T follicular helper cell (primary cell): ENCODE data around the gene TBC1D1.
A peak's percentile ranks its signal among the peaks of the same experiment; 100 is the strongest.

Experiments
- DNase-seq: peaks from one replicate; pipeline ENCODE4 v3.0.0-alpha.2; 2020; ENCODE audit warnings: low read depth

TBC1D1 gene

DNA sequence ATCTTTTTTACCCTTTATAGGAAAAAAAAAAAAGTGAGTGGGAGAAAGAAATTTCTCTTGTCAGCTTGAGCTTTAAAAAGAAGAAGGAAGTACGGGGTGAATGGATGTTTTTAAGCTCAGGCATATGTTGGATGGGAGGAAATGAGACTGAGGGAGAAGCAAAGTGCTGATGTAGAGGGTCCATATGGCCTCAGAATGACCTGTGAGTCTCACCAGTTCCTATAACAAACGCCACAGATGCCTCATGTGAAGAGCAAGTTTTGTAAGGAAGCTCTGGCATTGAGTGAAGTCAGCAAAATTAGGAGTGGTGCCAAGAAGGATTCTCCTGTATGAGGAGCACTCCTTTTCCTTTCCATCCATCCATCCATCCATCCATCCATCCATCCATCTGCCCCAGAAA, 283.9 kb downstream of the TBC1D1 start:
- DNase-seq = no peak

DNA sequence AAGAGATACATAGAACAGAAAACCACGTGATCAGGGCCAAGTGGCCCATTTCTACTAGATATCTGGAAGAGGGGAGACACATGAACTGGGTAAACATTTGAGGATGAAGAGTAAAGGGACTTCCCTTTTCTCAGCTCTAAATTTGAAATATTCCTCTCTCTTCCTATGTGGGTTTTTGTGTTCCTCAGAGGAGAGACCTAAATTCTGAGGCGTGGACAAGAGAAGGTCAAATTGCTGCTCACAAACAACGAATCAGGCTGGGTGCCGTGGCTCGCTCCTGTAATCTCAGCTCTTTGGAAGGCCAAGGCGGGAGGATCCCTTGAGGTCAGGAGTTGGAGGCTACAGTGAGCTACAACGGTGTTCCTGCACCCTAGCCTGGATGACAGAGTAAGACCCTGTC, 285.3 kb downstream of the TBC1D1 start:
- DNase-seq = no peak

DNA sequence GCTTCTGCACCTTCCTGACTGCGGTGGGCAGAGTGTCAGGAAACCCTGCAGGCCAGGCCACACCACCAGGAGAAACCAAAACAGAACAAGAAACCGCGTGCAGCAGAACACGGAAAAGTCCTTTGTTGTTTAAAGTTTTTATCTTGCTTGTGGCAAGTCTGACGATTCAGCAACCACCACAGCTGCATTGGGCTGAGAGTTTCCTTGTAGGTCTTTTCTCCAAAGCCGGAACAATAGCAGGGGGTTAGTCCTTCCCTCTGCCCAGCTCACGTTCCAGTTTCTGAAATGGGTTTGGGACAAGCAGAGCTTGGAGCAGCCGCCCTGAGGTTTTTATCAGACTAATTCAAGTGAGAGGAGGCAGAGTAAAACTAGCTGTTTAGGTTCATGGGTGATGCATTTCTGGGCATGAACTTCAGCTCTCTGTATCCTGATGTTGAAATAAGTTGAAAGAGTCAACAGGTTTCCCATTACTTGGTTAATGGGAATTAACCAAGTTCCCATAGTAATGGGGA, 286.2 kb downstream of the TBC1D1 start:
- no peak for DNase-seq

DNA sequence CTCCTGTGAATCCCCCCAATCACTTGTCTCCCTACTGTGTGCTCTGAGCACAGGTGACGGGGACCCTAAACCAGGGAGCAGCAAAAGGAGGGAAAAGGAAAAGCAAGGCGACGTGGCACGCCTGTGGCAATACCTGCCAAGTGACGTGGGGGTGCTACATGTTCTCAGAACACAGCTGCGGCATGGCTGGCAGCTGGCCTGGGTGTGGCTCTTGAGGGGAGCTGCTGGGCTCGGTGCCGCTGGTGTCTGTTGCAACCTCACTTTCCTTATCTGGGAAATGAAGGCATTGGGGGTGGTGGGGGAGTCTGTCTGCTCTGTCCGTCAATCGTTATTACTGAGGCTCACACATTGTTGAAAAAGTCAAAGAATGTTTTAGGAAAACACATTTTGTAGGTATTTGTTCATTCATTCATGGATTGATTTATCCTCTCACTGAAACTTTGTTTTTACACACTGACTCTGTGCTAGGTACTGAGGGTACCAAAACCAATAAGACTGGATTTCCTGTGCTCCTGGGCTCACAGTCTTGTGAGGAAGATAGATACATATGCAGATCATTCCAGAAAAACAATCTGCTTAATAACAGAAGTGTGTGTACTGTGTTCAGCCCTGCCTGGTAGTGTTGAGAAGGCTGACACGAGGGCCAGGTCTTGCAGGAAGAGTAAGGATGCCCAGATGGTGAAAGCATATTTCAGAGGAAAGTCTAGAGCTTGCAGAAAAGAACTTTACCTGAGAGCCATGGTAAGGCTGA, 286.9 kb downstream of the TBC1D1 start:
- no peak for DNase-seq

DNA sequence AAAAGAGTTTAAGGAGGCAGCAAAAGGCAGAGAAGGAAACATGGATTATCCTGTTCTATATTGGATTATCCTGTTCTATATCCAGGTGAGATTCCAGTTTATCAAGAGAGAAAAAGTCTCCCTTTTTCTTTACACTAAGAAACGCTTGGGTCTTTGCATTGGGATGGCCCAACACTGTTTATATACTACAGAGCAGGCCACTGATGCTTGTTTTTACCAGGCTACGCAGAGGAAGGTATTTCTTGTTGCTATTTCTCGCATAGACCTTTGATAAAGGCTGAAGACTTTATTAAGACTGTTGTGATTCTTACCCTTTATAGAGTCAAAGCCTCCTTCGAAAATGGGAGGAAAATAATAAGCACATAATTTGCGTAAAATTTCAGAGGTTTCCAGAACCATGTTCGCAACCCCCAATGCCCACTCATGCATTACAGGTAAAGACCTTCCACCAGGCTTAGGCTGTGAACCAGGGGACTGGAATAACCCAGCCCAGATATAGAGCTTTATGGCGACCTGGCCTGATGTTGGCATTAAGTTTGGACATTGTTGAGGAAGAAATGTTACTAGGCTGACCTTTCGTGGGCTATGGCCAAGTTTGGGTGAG, 287.6 kb downstream of the TBC1D1 start:
- DNase-seq = no peak

DNA sequence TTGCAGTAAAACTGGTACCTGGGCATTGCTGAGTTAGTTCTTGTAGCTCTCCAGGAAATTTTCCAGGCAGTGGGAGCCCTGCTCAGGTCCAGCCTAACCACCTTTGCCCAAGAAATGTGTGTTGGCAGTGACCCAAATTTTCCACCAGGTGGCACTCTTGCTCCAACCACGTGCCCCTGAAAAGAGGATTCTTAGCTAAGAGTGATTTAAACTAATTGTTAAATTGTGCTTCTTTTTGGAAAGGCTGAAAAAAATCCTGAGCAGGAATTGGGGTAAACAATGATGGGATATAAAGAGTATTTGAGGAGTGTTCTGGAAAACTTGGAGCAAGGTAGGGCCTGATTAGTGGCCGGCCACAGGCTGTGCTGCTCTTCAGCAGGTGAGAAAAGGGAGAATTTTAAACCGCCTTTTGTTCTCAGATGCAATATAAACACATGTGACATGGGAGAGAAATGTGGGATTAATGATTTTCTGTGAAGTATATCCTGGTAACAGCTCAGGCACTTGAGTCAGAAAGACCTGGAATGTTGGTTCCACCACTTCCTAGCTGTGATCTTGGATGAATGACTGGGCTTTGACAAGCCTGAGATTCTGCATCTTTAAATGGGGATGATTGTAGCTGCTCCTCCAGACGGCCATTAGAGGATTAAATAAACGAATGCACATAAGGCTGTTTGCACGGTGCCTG, 288.9 kb downstream of the TBC1D1 start:
- peak; percentile 56 for DNase-seq

DNA sequence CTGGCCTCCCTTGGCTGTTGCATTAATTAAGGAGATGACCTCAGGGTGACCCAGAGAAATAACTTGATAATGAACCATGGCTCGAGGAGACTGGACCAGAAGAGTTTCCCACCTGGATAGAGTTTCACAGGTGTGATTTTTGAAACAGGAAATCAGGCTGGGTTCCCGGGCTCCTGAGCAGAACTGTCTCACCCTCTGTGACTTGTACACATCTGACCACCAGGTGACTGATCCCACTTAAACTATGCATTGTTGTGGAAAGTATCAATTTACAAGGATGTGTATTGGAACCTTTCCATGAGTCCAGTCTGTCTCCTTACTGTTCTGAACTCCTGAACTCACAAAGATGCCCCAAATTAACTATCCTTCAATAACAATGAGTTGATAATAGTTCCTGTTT, 289.6 kb downstream of the TBC1D1 start:
- DNase-seq = no peak

DNA sequence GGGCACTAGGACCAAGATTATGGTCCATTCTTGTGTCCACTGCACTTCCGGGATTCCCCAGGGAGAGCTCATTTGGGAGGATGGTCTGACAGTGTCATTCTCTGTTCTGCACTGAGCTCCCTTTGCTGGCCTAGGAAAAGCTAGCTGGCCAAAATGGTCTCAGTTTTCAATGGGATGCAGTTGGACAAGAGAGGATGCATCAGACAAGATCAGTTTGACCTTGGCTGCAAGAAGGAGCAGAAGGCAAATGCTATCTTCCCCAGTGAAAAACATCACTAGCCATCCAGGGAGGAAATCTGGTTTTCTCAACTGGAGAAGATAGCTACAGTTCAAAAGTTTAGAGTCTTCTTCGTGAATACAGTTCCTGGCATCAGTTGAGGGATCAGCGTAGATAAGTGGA, 290.4 kb downstream of the TBC1D1 start:
- no peak for DNase-seq

DNA sequence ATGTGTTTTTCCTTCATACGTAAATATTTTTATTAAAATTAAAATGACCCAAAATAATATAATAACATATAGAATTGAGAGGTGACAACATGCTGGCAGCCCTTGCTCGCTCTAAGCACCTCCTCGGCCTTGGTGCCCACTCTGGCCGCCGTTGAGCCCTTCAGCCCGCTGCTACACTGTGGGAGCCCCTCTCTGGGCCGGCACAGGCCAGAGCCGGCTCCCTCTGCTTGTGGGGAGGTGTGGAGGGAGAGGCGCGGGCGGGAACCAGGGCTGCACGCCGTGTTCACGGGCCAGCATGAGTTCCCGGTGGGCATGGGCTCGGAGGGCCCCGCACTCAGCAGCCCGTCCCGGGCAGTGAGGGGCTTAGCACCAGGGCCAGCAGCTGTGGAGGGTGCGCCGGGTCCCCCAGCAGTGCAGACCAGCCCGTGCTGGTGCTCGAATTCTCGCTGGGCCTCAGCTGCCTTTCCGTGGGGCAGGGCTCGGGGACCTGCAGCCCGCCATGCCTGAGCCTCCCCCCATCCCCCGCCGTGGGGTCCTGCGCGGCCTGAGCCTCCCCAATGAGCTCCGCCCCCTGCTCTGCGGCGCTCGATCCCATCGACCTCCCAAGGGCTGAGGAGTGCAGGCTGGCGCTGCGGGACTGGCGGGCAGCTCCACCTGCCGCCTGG, 291.6 kb downstream of the TBC1D1 start:
- no peak for DNase-seq

DNA sequence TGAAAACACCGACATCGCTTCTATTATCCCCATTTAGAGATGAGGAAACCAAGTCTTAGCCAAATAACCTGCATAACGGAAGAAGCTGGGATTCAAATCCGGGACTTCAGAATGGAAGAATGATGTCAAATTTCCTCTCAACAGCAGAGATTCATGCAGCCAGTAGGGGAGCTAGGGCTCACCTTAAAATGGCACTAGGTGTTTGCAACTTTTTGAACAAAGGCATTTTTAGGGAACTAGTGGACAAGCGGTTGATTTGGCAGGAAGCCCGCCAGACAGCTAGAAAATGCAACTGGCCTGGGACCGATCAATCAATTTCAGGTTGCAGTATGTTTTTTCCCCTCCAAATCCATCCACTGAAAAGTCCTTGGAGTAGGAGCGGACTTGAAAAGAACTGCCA, 293.5 kb downstream of the TBC1D1 start:
- DNase-seq = no peak

DNA sequence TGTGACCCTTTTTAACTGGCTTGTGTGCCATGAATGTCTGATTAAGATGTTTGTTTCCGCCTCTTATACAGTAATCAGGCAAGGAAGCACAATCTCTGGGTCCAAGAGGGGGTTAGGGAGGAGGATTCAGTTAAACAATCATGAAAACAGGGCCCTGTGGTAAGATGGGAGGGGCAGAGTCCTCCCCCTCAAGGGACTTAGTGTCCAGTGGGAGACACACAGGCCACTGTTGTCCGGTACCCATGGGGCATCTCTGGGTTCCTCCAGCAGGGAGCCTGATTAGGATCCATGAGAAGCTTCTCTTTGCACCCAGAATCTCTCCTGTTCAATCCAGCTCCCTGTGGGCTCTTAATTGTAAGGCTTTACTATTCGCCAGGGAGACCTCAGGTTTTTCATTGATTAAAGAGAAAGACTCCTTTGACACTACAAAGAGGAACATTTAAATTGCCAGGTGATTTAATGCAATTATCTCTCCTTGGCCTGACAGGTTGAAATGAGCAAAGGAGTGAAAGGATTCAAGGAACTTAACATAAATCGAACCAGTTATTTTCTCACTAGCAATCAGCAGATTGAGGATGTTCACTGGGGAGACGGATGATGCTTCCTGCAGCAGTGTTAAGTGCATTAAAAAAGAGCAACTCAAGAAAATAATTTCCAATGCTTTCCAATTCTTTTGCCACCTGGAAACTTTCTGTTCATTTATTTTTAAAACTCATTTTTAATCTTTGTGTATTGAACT, 294.7 kb downstream of the TBC1D1 start:
- DNase-seq = no peak

DNA sequence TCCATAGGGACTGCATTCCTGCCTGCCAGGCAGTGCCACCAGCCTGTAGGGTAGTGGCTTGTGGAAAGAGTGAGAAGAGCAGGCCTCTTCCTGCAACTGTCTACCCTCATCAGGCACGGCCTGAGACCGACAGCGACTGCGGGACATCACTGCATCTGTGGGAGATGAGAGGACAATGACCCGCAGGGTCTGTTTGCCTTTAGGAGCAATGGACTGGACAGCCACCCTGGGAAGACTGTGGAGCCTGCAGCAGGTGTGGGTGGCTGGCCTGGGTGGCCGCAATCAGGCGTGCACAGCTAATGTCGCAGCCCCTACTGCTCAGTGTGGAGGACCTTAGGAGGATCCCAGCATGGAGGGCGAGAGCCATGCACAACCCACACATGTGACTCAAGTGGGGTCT, 297.3 kb downstream of the TBC1D1 start:
- no peak for DNase-seq

DNA sequence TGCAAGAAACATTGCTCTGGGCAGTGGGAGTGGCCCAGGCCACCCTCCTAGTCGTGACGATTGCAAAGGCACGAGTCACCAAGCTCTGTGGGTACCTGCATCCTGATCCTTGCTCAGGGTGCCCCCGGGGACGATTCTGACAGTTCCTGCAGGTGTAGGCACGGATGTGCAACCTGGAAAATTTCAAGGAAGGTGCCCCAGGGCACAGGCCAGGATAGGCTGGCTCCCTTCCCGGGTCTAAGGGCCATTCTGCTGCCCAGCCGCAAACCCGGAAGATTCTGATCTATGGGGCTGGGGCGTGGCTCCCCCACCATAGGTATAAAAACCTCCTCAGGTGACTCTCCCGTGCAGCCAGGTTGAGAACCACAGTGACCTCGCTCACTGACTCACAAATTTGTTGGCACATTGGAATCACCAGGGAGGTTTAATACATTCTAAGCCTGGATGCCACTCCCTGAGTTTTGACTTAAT, 297.8 kb downstream of the TBC1D1 start:
- no peak for DNase-seq
